ENCODE measurements around the gene CEP43.

DNA sequence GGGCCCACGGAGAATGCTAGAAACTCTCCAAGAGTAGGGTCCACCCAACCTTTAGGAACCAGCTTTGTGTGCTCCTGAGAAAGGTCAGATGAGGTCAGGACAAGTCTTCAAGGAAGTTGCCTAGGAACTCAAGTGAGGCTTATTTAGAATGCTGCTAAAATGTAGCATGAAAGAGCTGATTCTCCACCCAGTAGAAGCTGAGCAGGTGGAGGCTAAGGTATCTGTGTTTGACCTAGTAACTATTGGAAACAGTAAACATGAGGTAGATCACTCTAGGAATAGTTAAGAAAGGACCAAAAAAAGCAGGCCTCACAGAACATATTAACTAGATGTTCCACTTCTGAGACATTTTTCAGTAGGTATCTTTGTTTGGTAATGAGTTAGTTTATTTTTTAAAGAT lies 13.9 kb downstream of the CEP43 start:
- TF ChIP-seq, protein P1, sequence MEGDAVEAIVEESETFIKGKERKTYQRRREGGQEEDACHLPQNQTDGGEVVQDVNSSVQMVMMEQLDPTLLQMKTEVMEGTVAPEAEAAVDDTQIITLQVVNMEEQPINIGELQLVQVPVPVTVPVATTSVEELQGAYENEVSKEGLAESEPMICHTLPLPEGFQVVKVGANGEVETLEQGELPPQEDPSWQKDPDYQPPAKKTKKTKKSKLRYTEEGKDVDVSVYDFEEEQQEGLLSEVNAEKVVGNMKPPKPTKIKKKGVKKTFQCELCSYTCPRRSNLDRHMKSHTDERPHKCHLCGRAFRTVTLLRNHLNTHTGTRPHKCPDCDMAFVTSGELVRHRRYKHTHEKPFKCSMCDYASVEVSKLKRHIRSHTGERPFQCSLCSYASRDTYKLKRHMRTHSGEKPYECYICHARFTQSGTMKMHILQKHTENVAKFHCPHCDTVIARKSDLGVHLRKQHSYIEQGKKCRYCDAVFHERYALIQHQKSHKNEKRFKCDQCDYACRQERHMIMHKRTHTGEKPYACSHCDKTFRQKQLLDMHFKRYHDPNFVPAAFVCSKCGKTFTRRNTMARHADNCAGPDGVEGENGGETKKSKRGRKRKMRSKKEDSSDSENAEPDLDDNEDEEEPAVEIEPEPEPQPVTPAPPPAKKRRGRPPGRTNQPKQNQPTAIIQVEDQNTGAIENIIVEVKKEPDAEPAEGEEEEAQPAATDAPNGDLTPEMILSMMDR (IDR thresholded peaks at IDR 0.05; ENCODE audit: insufficient read depth, low read length) = no peak
- TF ChIP-seq GABPA (IDR thresholded peaks at IDR 0.05; ENCODE audit: low read depth) (no peak), POLR2AphosphoS5 (IDR thresholded peaks at IDR 0.05; ENCODE audit: low read depth) (no peak)
- TF ChIP-seq, protein P2, sequence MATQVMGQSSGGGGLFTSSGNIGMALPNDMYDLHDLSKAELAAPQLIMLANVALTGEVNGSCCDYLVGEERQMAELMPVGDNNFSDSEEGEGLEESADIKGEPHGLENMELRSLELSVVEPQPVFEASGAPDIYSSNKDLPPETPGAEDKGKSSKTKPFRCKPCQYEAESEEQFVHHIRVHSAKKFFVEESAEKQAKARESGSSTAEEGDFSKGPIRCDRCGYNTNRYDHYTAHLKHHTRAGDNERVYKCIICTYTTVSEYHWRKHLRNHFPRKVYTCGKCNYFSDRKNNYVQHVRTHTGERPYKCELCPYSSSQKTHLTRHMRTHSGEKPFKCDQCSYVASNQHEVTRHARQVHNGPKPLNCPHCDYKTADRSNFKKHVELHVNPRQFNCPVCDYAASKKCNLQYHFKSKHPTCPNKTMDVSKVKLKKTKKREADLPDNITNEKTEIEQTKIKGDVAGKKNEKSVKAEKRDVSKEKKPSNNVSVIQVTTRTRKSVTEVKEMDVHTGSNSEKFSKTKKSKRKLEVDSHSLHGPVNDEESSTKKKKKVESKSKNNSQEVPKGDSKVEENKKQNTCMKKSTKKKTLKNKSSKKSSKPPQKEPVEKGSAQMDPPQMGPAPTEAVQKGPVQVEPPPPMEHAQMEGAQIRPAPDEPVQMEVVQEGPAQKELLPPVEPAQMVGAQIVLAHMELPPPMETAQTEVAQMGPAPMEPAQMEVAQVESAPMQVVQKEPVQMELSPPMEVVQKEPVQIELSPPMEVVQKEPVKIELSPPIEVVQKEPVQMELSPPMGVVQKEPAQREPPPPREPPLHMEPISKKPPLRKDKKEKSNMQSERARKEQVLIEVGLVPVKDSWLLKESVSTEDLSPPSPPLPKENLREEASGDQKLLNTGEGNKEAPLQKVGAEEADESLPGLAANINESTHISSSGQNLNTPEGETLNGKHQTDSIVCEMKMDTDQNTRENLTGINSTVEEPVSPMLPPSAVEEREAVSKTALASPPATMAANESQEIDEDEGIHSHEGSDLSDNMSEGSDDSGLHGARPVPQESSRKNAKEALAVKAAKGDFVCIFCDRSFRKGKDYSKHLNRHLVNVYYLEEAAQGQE (IDR thresholded peaks at IDR 0.05; ENCODE audit: insufficient replicate concordance, low read depth) = no peak

Data from HL-60 (cell line).